ENCODE data around the gene AMBRA1. TPM values are rescaled to one million over a fixed set of nuclear protein-coding genes. Genes with fewer than 3 reads are reported as not detected.

Gene AMBRA1
- total and polyA plus RNA-seq, 2 of the 8 experiments (the other 6 are each of a cell fraction or from before 2014, with no cell fraction given), result 14.2 to 37.4 TPM

GRCh38 chr11:46640036-46640788, 46.4 kb upstream of the AMBRA1 start (continued):
- TF ChIP-seq HDAC2 (IDR thresholded peaks at IDR 0.05; ENCODE audit: borderline replicate concordance in 1 of 2, low read depth in 2 of 2, low read length in 2 of 2) (no peak), SRF (IDR thresholded peaks at IDR 0.05; ENCODE audit: low read depth, low read length) (no peak), RAD21 (IDR thresholded peaks at IDR 0.05 in 1 of 2, conservative IDR thresholded peaks at IDR 0.05 in 1 of 2; ENCODE audit: low read depth in 2 of 2, low read length in 2 of 2) (no peak)

Measured in H1 (cell line).